ENCODE data around the gene NAALADL2. TPM values are rescaled to one million over a fixed set of nuclear protein-coding genes. Genes with fewer than 3 reads are reported as not detected.

The NAALADL2 gene
- total RNA-seq, 1 experiment from 2014 or later, result 2.7 TPM

GRCh38 chr3:175713268-175713667 is 854.1 kb downstream of the NAALADL2 start:
- DNase-seq (ENCODE audit: low read depth, low spot score) (no peak), ATAC-seq (no peak)
- in situ Hi-C loops (cut with HindIII; ENCODE audit: low pct_unique_long_range_greater_than_20kb, low sequenced_read_pairs) (no loop called here), intact Hi-C loops (cut with micrococcal nuclease; ENCODE audit: unreplicated experiment) (no loop called here)
- H3K36me3 ChIP-seq (ENCODE audit: control insufficient read depth, insufficient read depth, low read length), result no peaks in the 10 kb centered on the region
- H3K4me3 ChIP-seq (ENCODE audit: low read depth in 2 of 2, low read length in 2 of 2), result no peak overlapping the region
- TF ChIP-seq, protein P1, sequence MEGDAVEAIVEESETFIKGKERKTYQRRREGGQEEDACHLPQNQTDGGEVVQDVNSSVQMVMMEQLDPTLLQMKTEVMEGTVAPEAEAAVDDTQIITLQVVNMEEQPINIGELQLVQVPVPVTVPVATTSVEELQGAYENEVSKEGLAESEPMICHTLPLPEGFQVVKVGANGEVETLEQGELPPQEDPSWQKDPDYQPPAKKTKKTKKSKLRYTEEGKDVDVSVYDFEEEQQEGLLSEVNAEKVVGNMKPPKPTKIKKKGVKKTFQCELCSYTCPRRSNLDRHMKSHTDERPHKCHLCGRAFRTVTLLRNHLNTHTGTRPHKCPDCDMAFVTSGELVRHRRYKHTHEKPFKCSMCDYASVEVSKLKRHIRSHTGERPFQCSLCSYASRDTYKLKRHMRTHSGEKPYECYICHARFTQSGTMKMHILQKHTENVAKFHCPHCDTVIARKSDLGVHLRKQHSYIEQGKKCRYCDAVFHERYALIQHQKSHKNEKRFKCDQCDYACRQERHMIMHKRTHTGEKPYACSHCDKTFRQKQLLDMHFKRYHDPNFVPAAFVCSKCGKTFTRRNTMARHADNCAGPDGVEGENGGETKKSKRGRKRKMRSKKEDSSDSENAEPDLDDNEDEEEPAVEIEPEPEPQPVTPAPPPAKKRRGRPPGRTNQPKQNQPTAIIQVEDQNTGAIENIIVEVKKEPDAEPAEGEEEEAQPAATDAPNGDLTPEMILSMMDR (IDR thresholded peaks at IDR 0.05), result no peak
- ChIA-PET CTCF (no interaction called here), POLR2A (no interaction called here)
- H3K27me3 ChIP-seq (ENCODE audit: control insufficient read depth, insufficient read depth, low read length), result no peaks in the 10 kb centered on the region
- H3K27ac ChIP-seq (ENCODE audit: low read length), result no peak overlapping the region
- BruUV-seq (replicated peaks), result no TSS peak
- H3K4me1 ChIP-seq (ENCODE audit: control insufficient read depth, insufficient read depth, low read length), result no peaks in the 10 kb centered on the region
- H3K9me3 ChIP-seq (ENCODE audit: control insufficient read depth, insufficient read depth, low read depth, low read length), result no peaks in the 10 kb centered on the region

- CTCF ChIA-PET, result interaction anchor here (0.6 kb wide), 1 partner anchor 28 kb away, joined by 3 read pairs; no protein-coding TSS in a partner anchor
- BruUV-seq (replicated peaks), result no TSS peak
- Histone ChIP-seq H3K27ac (ENCODE audit: low read length) (no peak overlapping the region), H3K36me3 (ENCODE audit: control insufficient read depth, insufficient read depth, low read length) (no peaks in the 10 kb centered on the region), H3K4me3 (ENCODE audit: low read depth in 2 of 2, low read length in 2 of 2) (no peak overlapping the region), H3K4me1 (ENCODE audit: control insufficient read depth, insufficient read depth, low read length) (no peaks in the 10 kb centered on the region), H3K27me3 (ENCODE audit: control insufficient read depth, insufficient read depth, low read length) (no peaks in the 10 kb centered on the region), H3K9me3 (ENCODE audit: control insufficient read depth, insufficient read depth, low read depth, low read length) (no peaks in the 10 kb centered on the region)
- POLR2A ChIA-PET, result interaction anchor here (0.6 to 0.7 kb wide), 2 partner anchors 406 to 422 kb away, joined by 4 read pairs; no protein-coding TSS in a partner anchor
- DNase-seq (ENCODE audit: low read depth, low spot score) (no peak), ATAC-seq (no peak)
- TF ChIP-seq, protein P1 (IDR thresholded peaks at IDR 0.05), result no peak
- TF ChIP-seq TCF7L2 (IDR thresholded peaks at IDR 0.05; ENCODE audit: low read depth, low read length), result no peak
- TF ChIP-seq POLR2AphosphoS5 (IDR thresholded peaks at IDR 0.05; ENCODE audit: low read depth, low read length), result no peak
- TF ChIP-seq, protein P2, sequence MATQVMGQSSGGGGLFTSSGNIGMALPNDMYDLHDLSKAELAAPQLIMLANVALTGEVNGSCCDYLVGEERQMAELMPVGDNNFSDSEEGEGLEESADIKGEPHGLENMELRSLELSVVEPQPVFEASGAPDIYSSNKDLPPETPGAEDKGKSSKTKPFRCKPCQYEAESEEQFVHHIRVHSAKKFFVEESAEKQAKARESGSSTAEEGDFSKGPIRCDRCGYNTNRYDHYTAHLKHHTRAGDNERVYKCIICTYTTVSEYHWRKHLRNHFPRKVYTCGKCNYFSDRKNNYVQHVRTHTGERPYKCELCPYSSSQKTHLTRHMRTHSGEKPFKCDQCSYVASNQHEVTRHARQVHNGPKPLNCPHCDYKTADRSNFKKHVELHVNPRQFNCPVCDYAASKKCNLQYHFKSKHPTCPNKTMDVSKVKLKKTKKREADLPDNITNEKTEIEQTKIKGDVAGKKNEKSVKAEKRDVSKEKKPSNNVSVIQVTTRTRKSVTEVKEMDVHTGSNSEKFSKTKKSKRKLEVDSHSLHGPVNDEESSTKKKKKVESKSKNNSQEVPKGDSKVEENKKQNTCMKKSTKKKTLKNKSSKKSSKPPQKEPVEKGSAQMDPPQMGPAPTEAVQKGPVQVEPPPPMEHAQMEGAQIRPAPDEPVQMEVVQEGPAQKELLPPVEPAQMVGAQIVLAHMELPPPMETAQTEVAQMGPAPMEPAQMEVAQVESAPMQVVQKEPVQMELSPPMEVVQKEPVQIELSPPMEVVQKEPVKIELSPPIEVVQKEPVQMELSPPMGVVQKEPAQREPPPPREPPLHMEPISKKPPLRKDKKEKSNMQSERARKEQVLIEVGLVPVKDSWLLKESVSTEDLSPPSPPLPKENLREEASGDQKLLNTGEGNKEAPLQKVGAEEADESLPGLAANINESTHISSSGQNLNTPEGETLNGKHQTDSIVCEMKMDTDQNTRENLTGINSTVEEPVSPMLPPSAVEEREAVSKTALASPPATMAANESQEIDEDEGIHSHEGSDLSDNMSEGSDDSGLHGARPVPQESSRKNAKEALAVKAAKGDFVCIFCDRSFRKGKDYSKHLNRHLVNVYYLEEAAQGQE (IDR thresholded peaks at IDR 0.05; ENCODE audit: insufficient read depth in 1 of 2, low read depth in 2 of 2, low read length in 1 of 2), result no peak
- no peak for TF ChIP-seq SIN3A (IDR thresholded peaks at IDR 0.05; ENCODE audit: borderline replicate concordance, insufficient read depth, low read depth, low read length)
- in situ Hi-C loops (cut with HindIII; ENCODE audit: low pct_unique_long_range_greater_than_20kb, low sequenced_read_pairs) (no loop called here), intact Hi-C loops (cut with micrococcal nuclease; ENCODE audit: unreplicated experiment) (no loop called here)
Observed at GRCh38 chr3:175716446-175716845, 857.3 kb downstream of the NAALADL2 start.
